HepG2 (cell line): ENCODE measurements around the gene SNX13. TPM values are rescaled to one million over a fixed set of nuclear protein-coding genes. Genes with fewer than 3 reads are reported as not detected.
A peak's percentile ranks its signal among the peaks of the same experiment; 100 is the strongest.

Experiments
- BHLHE40 ChIP-seq: IDR thresholded peaks from 2 replicates; pipeline ENCODE4 v1.6.1; 2011; ENCODE audit warnings: low read length, improper control_type of control experiment
- ETS1 ChIP-seq: sonication (generic); formaldehyde crosslinking; IDR thresholded peaks from 2 replicates; pipeline ENCODE4 v1.4.0; 2020; ENCODE audit warnings: missing genetic modification reagents
- GPBP1L1 ChIP-seq: sonication (generic); formaldehyde crosslinking; IDR thresholded peaks from 2 replicates; pipeline ENCODE4 v1.5.0; 2020; ENCODE audit warnings: mild to moderate bottlenecking, missing genetic modification reagents
- HNRNPH1 ChIP-seq: fragments of 200-400 bp; formaldehyde crosslinking; optimal IDR thresholded peaks from 2 replicates; pipeline ENCODE3; 2017; ENCODE audit warnings: mild to moderate bottlenecking, low read depth, low read length
- KDM6A ChIP-seq: IDR thresholded peaks from 2 replicates; pipeline ENCODE4 v1.6.1; 2016; ENCODE audit warnings: low read depth
- KMT2A ChIP-seq: sonication (generic); formaldehyde crosslinking; IDR thresholded peaks from 2 replicates; pipeline ENCODE4 v1.4.0; 2020; ENCODE audit warnings: missing genetic modification reagents
- MAFK ChIP-seq, 2 experiments: IDR thresholded peaks in 1 of 2; conservative IDR thresholded peaks in 1 of 2; 2 replicates each; pipeline ENCODE4 v1.6.1; 2011; ENCODE audit warnings: improper control_type of control experiment in 2 of 2, low read length in 2 of 2
- MTF1 ChIP-seq: sonication (generic); formaldehyde crosslinking; IDR thresholded peaks from 2 replicates; pipeline ENCODE4 v1.5.0; 2020; ENCODE audit warnings: missing genetic modification reagents
- NCOR1 ChIP-seq: fragments of 200-600 bp; sonication (generic); IDR thresholded peaks from 2 replicates; pipeline ENCODE4 v1.7.0; 2017; ENCODE audit warnings: antibody characterized with exemption, low read length, borderline replicate concordance
- REST ChIP-seq, 2 experiments: IDR thresholded peaks; 2 replicates each; pipeline ENCODE4 v1.6.1; 2011 to 2012; ENCODE audit warnings: low read length in 2 of 2, borderline replicate concordance in 1 of 2, low read depth in 1 of 2, mild to moderate bottlenecking in 1 of 2, moderate library complexity in 1 of 2
- RFX1 ChIP-seq: fragments of 450-650 bp; IDR thresholded peaks from 2 replicates; pipeline ENCODE4 v1.6.1; 2017
- SKI ChIP-seq: fragments of 450-650 bp; IDR thresholded peaks from one replicate; pipeline ENCODE4 v1.6.1; 2018; ENCODE audit warnings: mild to moderate bottlenecking; ENCODE audit not compliant: partially characterized antibody
- SPEN ChIP-seq: sonication (generic); formaldehyde crosslinking; IDR thresholded peaks from 2 replicates; pipeline ENCODE4 v1.5.1; 2020; ENCODE audit warnings: low read depth, mild to moderate bottlenecking, missing genetic modification reagents
- TBX3 ChIP-seq: fragments of 450-650 bp; IDR thresholded peaks from 2 replicates; pipeline ENCODE4 v1.6.1; 2017; ENCODE audit warnings: antibody characterized with exemption, mild to moderate bottlenecking, inconsistent platforms, borderline replicate concordance
- TCF7L2 ChIP-seq: IDR thresholded peaks from 2 replicates; pipeline ENCODE4 v1.6.1; 2011; ENCODE audit warnings: mild to moderate bottlenecking, low read depth, low read length, moderate library complexity
- TERF1 ChIP-seq: sonication (generic); formaldehyde crosslinking; IDR thresholded peaks from 2 replicates; pipeline ENCODE4 v1.8.0; 2022; ENCODE audit warnings: mild to moderate bottlenecking, missing genetic modification reagents, moderate library complexity
- ZHX1 ChIP-seq: sonication (generic); formaldehyde crosslinking; IDR thresholded peaks from 2 replicates; pipeline ENCODE4 v1.8.1; 2022; ENCODE audit warnings: low read depth, mild to moderate bottlenecking, missing genetic modification reagents
- ZNF205 ChIP-seq: IDR thresholded peaks from 2 replicates; pipeline ENCODE4 v1.6.1; 2018; ENCODE audit warnings: missing biosample characterization, missing genetic modification reagents
- ZNF557 ChIP-seq: sonication (generic); formaldehyde crosslinking; IDR thresholded peaks from 2 replicates; pipeline ENCODE4 v1.4.0; 2020; ENCODE audit warnings: missing genetic modification reagents
- ZNF788 ChIP-seq: sonication (generic); formaldehyde crosslinking; IDR thresholded peaks from 2 replicates; pipeline ENCODE4 v1.5.0; 2020; ENCODE audit warnings: mild to moderate bottlenecking, missing genetic modification reagents, borderline replicate concordance
- ZSCAN9 ChIP-seq: IDR thresholded peaks from 2 replicates; pipeline ENCODE4 v1.6.1; 2016; ENCODE audit warnings: borderline replicate concordance
- polyA plus RNA-seq, 8 experiments: library from polyadenylated mRNA; depleted of rRNA in 3 of 8; stranded (reverse) in 7 of 8; unstranded in 1 of 8; fragments of >200 nt; fragmentation: Illumina TruSeq in 4 of 8; extraction: Trizol in 4 of 8; gene quantifications; 2 replicates each; pipeline versions ENCODE4 v1.2.1 to v1.2.3, GENCODE V29; 2011 to 2016; ENCODE audit warnings: low read depth in 4 of 8, missing spikeins in 1 of 8, mixed read lengths in 1 of 8; ENCODE audit not compliant: insufficient read depth in 1 of 8
- total RNA-seq, 5 experiments: library from RNA; depleted of rRNA; stranded (reverse); fragments of >200 nt; fragmentation: Illumina TruSeq; extraction: Trizol; gene quantifications; 2 replicates each; pipeline ENCODE4 v1.2.3, GENCODE V29; 2016; ENCODE audit warnings: low read depth in 1 of 5

Gene SNX13
- total and polyA plus RNA-seq, 2 of the 13 experiments (the other 11 are each of a cell fraction or from before 2014, with no cell fraction given) = 14.3 to 32.3 TPM

- TF ChIP-seq REST (IDR thresholded peaks at IDR 0.05; ENCODE audit: borderline replicate concordance in 1 of 2, low read depth in 1 of 2, low read length in 2 of 2) (peak in 1 of 2 experiments; percentile 48; a peak in 2 of 4 replicates), ZHX1 (CRISPR knock-in tag) (no peak), ZNF557 (CRISPR knock-in tag) (0 out of 2 replicates have a peak, but pooled peaks have one; percentile 0), BHLHE40 (peak; percentile 95), TCF7L2 (no peak), KMT2A (CRISPR knock-in tag) (peak; percentile 93), GPBP1L1 (CRISPR knock-in tag) (no peak), MAFK (conservative IDR thresholded peaks at IDR 0.05 in 1 of 2, IDR thresholded peaks at IDR 0.05 in 1 of 2; ENCODE audit: low read length in 2 of 2) (no peak), SKI (peak; percentile 50), ZSCAN9 (CRISPR knock-in tag) (peak; percentile 83), RFX1 (peak; percentile 68), ZNF788 (CRISPR knock-in tag) (peak; percentile 78), ETS1 (no peak), TERF1 (CRISPR knock-in tag) (no peak), SPEN (CRISPR knock-in tag) (peak; percentile 68), HNRNPH1 (no peak), TBX3 (0 out of 2 replicates have a peak, but pooled peaks have one; percentile 9), KDM6A (CRISPR knock-in tag) (no peak), MTF1 (CRISPR knock-in tag) (no peak), NCOR1 (no peak), ZNF205 (CRISPR knock-in tag) (no peak)
Measured at GRCh38 chr7:17940302-17940883, at the start of gene SNX13 (continued).
